Mesenchymal stem cell (in vitro differentiated cells and primary cell): ENCODE measurements around the gene POU2F2. TPM values are rescaled to one million over a fixed set of nuclear protein-coding genes. Genes with fewer than 3 reads are reported as not detected.

Experiments used
- DNase-seq: peaks from one replicate; pipeline ENCODE4 v3.0.0-alpha.2; 2013
- H2AFZ ChIP-seq: one replicate; pipeline ENCODE4 v1.6.1; 2013; ENCODE audit warnings: low read depth, mild to moderate bottlenecking, control low read depth, inconsistent platforms, low read length, moderate library complexity
- H2AK5ac ChIP-seq: 2 replicates; pipeline ENCODE4 v1.6.1; 2013; ENCODE audit warnings: low read length, moderate library complexity, mild to moderate bottlenecking, inconsistent platforms; ENCODE audit not compliant: severe bottlenecking
- H2BK120ac ChIP-seq: one replicate; pipeline ENCODE4 v1.6.1; 2013; ENCODE audit warnings: low read depth, mild to moderate bottlenecking, inconsistent platforms, low read length, moderate library complexity
- H2BK12ac ChIP-seq, 2 experiments: one replicate each; pipeline ENCODE4 v1.6.1; 2013; ENCODE audit warnings: inconsistent platforms in 2 of 2, low read length in 2 of 2, mild to moderate bottlenecking in 2 of 2, moderate library complexity in 2 of 2, control low read depth in 1 of 2
- H2BK15ac ChIP-seq: one replicate; pipeline ENCODE4 v1.6.1; 2013; ENCODE audit warnings: mild to moderate bottlenecking, low read depth, inconsistent platforms; ENCODE audit not compliant: poor library complexity, severe bottlenecking
- H2BK5ac ChIP-seq: 2 replicates; pipeline ENCODE4 v1.6.1; 2013; ENCODE audit warnings: low read depth, mild to moderate bottlenecking, low read length, control low read depth, inconsistent platforms; ENCODE audit not compliant: poor library complexity, severe bottlenecking
- H3K14ac ChIP-seq, 2 experiments: one replicate each; pipeline ENCODE4 v1.6.1; 2013; ENCODE audit warnings: inconsistent platforms in 2 of 2, low read length in 2 of 2, control low read depth in 1 of 2, mild to moderate bottlenecking in 1 of 2, moderate library complexity in 1 of 2
- H3K18ac ChIP-seq, 2 experiments: one replicate each; pipeline ENCODE4 v1.6.1; 2013; ENCODE audit warnings: inconsistent platforms in 2 of 2, low read length in 2 of 2, control low read depth in 1 of 2, low read depth in 1 of 2, mild to moderate bottlenecking in 1 of 2
- H3K23ac ChIP-seq, 2 experiments: one replicate each; pipeline ENCODE4 v1.6.1; 2013; ENCODE audit warnings: inconsistent platforms in 2 of 2, low read length in 2 of 2, mild to moderate bottlenecking in 2 of 2, moderate library complexity in 2 of 2, control low read depth in 1 of 2
- H3K27ac ChIP-seq: 2 replicates; pipeline ENCODE4 v1.5.1; 2013; ENCODE audit warnings: mild to moderate bottlenecking, moderate library complexity, low read length, control low read depth, inconsistent platforms; ENCODE audit not compliant: poor library complexity, severe bottlenecking
- H3K27me3 ChIP-seq, 2 experiments: 2 replicates each; pipeline versions ENCODE4 v1.6.1 to v1.7.0; 2013; ENCODE audit warnings: low read length in 2 of 2, mild to moderate bottlenecking in 2 of 2, moderate library complexity in 2 of 2, control low read depth in 1 of 2, inconsistent platforms in 1 of 2; ENCODE audit not compliant: control insufficient read depth in 1 of 2, insufficient read depth in 1 of 2
- H3K36me3 ChIP-seq, 2 experiments: 2 replicates each; pipeline versions ENCODE4 v1.6.1 to v1.7.0; 2013; ENCODE audit warnings: low read length in 2 of 2, control low read depth in 1 of 2, inconsistent platforms in 1 of 2, low read depth in 1 of 2, mild to moderate bottlenecking in 1 of 2; ENCODE audit not compliant: insufficient read depth in 2 of 2, control insufficient read depth in 1 of 2
- H3K4ac ChIP-seq, 2 experiments: one replicate each; pipeline ENCODE4 v1.6.1; 2013; ENCODE audit warnings: inconsistent platforms in 2 of 2, low read length in 2 of 2, mild to moderate bottlenecking in 2 of 2, moderate library complexity in 2 of 2, control low read depth in 1 of 2, low read depth in 1 of 2
- H3K4me1 ChIP-seq: 2 replicates; pipeline ENCODE4 v1.6.1; 2013; ENCODE audit warnings: low read depth, low read length, control low read depth; ENCODE audit not compliant: control insufficient read depth, insufficient read depth
- H3K4me2 ChIP-seq: 2 replicates; pipeline ENCODE4 v1.6.1; 2013; ENCODE audit warnings: low read length, mild to moderate bottlenecking, inconsistent platforms; ENCODE audit not compliant: poor library complexity, severe bottlenecking
- H3K4me3 ChIP-seq, 2 experiments: 2 replicates each; pipeline versions ENCODE4 v1.5.1 to v1.7.0; 2013; ENCODE audit warnings: low read length in 2 of 2, mild to moderate bottlenecking in 2 of 2, control low read depth in 1 of 2, low read depth in 1 of 2; ENCODE audit not compliant: insufficient read depth in 1 of 2
- H3K79me1 ChIP-seq: replicated peaks from 2 replicates; pipeline ENCODE4 v1.6.1; 2013; ENCODE audit warnings: mild to moderate bottlenecking, control low read depth, low read length, inconsistent platforms; ENCODE audit not compliant: poor library complexity, severe bottlenecking
- H3K9ac ChIP-seq: 2 replicates; pipeline ENCODE4 v1.7.0; 2013; ENCODE audit warnings: mild to moderate bottlenecking, low read length, moderate library complexity
- H3K9me3 ChIP-seq: 2 replicates; pipeline ENCODE4 v1.7.0; 2013; ENCODE audit warnings: mild to moderate bottlenecking, low read length; ENCODE audit not compliant: control insufficient read depth
- H4K8ac ChIP-seq: one replicate; pipeline ENCODE4 v1.6.1; 2013; ENCODE audit warnings: inconsistent platforms, mild to moderate bottlenecking, low read length, moderate library complexity
- H4K91ac ChIP-seq: one replicate; pipeline ENCODE4 v1.6.1; 2013; ENCODE audit warnings: mild to moderate bottlenecking, low read length, inconsistent platforms
- WGBS: methylation state at CpG from one replicate; pipeline ENCODE4 v1.1.7; 2013; ENCODE audit warnings: mixed read lengths; 5-methylcytosine and 5-hydroxymethylcytosine counted together
- small RNA-seq: library from polyadenylated mRNA; stranded (forward); fragments of <200 nt; extraction: miRNeasy Mini kit (QIAGEN cat#:217004); gene quantifications from one replicate; pipeline ENCODE3, GENCODE V24; 2013; ENCODE audit warnings: low read depth

Gene POU2F2

GRCh38 chr19:42040031-42040430 is 92.2 kb downstream of the POU2F2 start:
- no peak overlapping the region for H2BK15ac ChIP-seq
- no peaks in the 10 kb centered on the region for H3K79me1 ChIP-seq
- H3K23ac ChIP-seq = no peak overlapping the region
- no peak overlapping the region for H2BK5ac ChIP-seq
- H4K8ac ChIP-seq = no peak overlapping the region
- peaks cover 3% of the 10 kb centered on the region for H3K4me1 ChIP-seq
- H2AK5ac ChIP-seq = no peak overlapping the region
- no peak overlapping the region for H3K14ac ChIP-seq
- DNase-seq = no peak
- H3K9ac ChIP-seq = no peak overlapping the region
- H2BK12ac ChIP-seq = no peak overlapping the region
- peaks cover 31 to 55% of the 10 kb centered on the region in 2 experiments for H3K27me3 ChIP-seq
- H3K36me3 ChIP-seq = no peaks in the 10 kb centered on the region
- H2AFZ ChIP-seq = no peak overlapping the region
- H3K18ac ChIP-seq = no peak overlapping the region
- no peaks in the 10 kb centered on the region for H3K9me3 ChIP-seq
- no peak overlapping the region for H3K4me3 ChIP-seq
- no peak overlapping the region for H3K27ac ChIP-seq
- no peak overlapping the region for H4K91ac ChIP-seq
- no peak overlapping the region for H3K4me2 ChIP-seq
- no peak overlapping the region for H2BK120ac ChIP-seq
- no peak overlapping the region for H3K4ac ChIP-seq

GRCh38 chr19:42038666-42039065 is 93.6 kb downstream of the POU2F2 start:
- Histone ChIP-seq H3K4me1 (peaks cover 5% of the 10 kb centered on the region), H2BK120ac (no peak overlapping the region), H3K4ac (no peak overlapping the region), H2BK12ac (no peak overlapping the region), H3K79me1 (no peaks in the 10 kb centered on the region), H3K18ac (no peak overlapping the region), H4K91ac (no peak overlapping the region), H3K23ac (no peak overlapping the region), H3K27me3 (peaks cover 29 to 52% of the 10 kb centered on the region in 2 experiments), H3K9ac (no peak overlapping the region), H3K27ac (no peak overlapping the region), H2AK5ac (no peak overlapping the region), H2BK15ac (no peak overlapping the region), H2AFZ (no peak overlapping the region), H3K14ac (no peak overlapping the region), H3K4me3 (no peak overlapping the region), H3K4me2 (no peak overlapping the region), H3K9me3 (no peaks in the 10 kb centered on the region), H4K8ac (peak overlapping the region; percentile 37), H2BK5ac (no peak overlapping the region), H3K36me3 (no peaks in the 10 kb centered on the region)
- WGBS = 89% methylated on average over 6 of the region's 6 CpGs
- no peak for DNase-seq

DNA sequence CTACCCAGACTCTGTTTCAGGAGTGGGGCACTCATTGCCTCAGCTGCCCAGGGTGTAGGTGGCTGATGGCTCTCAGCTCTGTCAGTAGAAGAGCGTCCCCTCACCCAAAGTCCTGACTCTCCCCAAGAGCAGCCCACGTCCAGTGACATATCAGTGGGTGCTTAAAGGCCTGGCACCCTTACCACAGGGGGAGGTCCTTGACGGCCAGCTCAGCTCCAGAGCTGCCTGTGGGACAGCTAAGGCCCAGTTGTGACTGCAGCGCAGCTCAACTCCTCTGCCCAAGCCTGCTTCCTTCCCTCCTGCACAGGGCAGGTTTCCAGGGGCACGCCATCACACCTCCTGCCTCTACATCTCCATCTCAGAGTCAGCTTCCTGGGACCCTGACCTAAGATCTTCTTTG is 94.6 kb downstream of the POU2F2 start:
- no peaks in the 10 kb centered on the region for H3K9me3 ChIP-seq
- H4K91ac ChIP-seq = no peak overlapping the region
- peak overlapping the region; percentile 55 for H4K8ac ChIP-seq
- no peak overlapping the region for H3K23ac ChIP-seq
- H3K36me3 ChIP-seq = no peaks in the 10 kb centered on the region
- no peak overlapping the region for H2BK5ac ChIP-seq
- H3K9ac ChIP-seq = no peak overlapping the region
- H3K4me1 ChIP-seq = peaks cover 6% of the 10 kb centered on the region
- no peak overlapping the region for H3K4me3 ChIP-seq
- no peak overlapping the region for H2BK120ac ChIP-seq
- no peak for DNase-seq
- H3K27me3 ChIP-seq = peaks cover 29 to 46% of the 10 kb centered on the region in 2 experiments
- H2BK15ac ChIP-seq = no peak overlapping the region
- WGBS = 68% methylated on average over 5 of the region's 5 CpGs
- no peak overlapping the region for H3K4ac ChIP-seq
- no peak overlapping the region for H3K14ac ChIP-seq
- no peak overlapping the region for H3K18ac ChIP-seq
- no peak overlapping the region for H2AFZ ChIP-seq
- H3K79me1 ChIP-seq = no peaks in the 10 kb centered on the region
- no peak overlapping the region for H2AK5ac ChIP-seq
- no peak overlapping the region for H3K4me2 ChIP-seq
- H3K27ac ChIP-seq = no peak overlapping the region
- H2BK12ac ChIP-seq = no peak overlapping the region

Small RNAs within 50 kb of the gene (small RNA-seq; reads per million reads assigned to genes)
- gene MIR4323 = not detected
